GM23248 (cell line): ENCODE data around the gene FCHSD1.

Source experiments
- EZH2 ChIP-seq: fragments of 200-600 bp; sonication (generic); IDR thresholded peaks from 2 replicates; pipeline ENCODE4 v1.6.1; 2018; ENCODE audit warnings: antibody characterized with exemption, mild to moderate bottlenecking; ENCODE audit not compliant: insufficient read depth, poor library complexity, severe bottlenecking
- EZH2phosphoT487 ChIP-seq: fragments of 200-600 bp; sonication (generic); IDR thresholded peaks from 2 replicates; pipeline ENCODE4 v1.6.1; 2018; ENCODE audit warnings: antibody characterized with exemption, moderate library complexity, mild to moderate bottlenecking, low read depth; ENCODE audit not compliant: insufficient read depth

DNA sequence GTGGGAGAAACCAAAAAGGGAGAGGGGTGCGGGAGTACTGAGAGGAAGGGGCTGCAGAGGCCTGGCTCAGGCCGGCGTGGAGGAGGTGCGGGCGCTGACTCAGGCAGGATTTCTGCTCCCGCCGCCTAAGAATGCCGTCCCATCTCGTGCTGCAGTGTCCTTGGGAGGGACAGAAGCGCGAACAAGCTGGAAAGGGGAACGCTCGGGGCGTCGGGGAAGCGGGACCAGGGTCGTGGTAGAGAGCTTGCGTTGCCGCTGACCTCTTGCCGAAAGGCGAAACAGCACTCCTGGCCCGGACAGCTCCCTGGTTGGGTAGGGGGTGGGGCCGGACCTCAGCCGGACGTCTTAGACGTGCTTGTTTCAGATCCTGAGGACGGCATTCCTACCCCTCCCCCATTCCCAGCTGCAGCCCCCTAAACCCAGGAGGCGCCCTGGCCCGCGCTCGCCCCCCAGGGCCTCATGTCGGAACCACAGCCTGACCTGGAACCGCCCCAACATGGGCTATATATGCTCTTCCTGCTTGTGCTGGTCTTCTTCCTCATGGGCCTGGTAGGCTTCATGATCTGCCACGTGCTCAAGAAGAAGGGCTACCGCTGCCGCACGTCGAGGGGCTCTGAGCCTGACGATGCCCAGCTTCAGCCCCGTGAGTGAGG is 13.3 kb downstream of the FCHSD1 start:
- TF ChIP-seq EZH2phosphoT487, result no peak
- TF ChIP-seq EZH2, result no peak
